GM12878 (cell line): ENCODE results near the gene FNDC3A. TPM values are rescaled to one million over a fixed set of nuclear protein-coding genes. Genes with fewer than 3 reads are reported as not detected.

Experiments used
- ATAC-seq: fragments of 200-7000 bp; cut with Tn5 transposase; 3 replicates; pipeline ENCODE4 v1.9.1; 2020; ENCODE audit warnings: mild to moderate bottlenecking, moderate library complexity
- BruUV-seq: library from RNA; stranded (reverse); fragments of 400-500 nt; replicated peaks from 2 replicates; lab custom pipeline; 2021; lab: Mats Ljungman, UMichigan
- CTCF ChIA-PET: fragments of 300-600 bp; sonication (Branson Sonifier 250); formaldehyde crosslinking; extraction: SDS; loops from one replicate; lab custom pipeline; 2021; ENCODE audit warnings: inconsistent platforms; lab: Yijun Ruan, JAX
- POLR2A ChIA-PET: fragments of 350-600 bp; formaldehyde crosslinking; extraction: SDS; loops from one replicate; lab custom pipeline; 2021; ENCODE audit warnings: inconsistent platforms; lab: Charles Lee
- RAD21 ChIA-PET: fragments of 300-600 bp; sonication (Branson Sonifier 250); formaldehyde crosslinking; loops from one replicate; lab custom pipeline; 2023; ENCODE audit warnings: antibody characterized with exemption; ENCODE audit not compliant: unreplicated experiment; lab: Charles Lee
- SMC1A ChIA-PET: fragments of 300-600 bp; sonication (Branson Sonifier 250); formaldehyde crosslinking; loops from one replicate; lab custom pipeline; 2023; ENCODE audit not compliant: unreplicated experiment, uncharacterized antibody; lab: Charles Lee
- DNase-seq: peaks from one replicate; pipeline ENCODE4 v3.0.0-alpha.2; 2011; ENCODE audit warnings: low read depth, low spot score
- FAIRE-seq: peaks from 3 replicates; lab custom pipeline; 2011; peaks lifted over from hg19 to GRCh38; lab: Jason Lieb, UNC
- H2AFZ ChIP-seq: 2 replicates; pipeline ENCODE4 v1.6.0; 2011; ENCODE audit warnings: low read depth, low read length, control low read depth; ENCODE audit not compliant: control insufficient read depth
- H3K27ac ChIP-seq: 2 replicates; pipeline ENCODE4 v1.5.1; 2011; ENCODE audit warnings: control low read depth; ENCODE audit not compliant: control insufficient read depth, insufficient read depth
- H3K27me3 ChIP-seq, 2 experiments: replicated peaks in 1 of 2; 2 replicates each; pipeline versions ENCODE4 v1.6.0 to v1.6.1; 2011; ENCODE audit warnings: low read length in 1 of 2; ENCODE audit not compliant: control insufficient read depth in 2 of 2, insufficient read depth in 2 of 2
- H3K36me3 ChIP-seq, 2 experiments: 2 replicates each; pipeline ENCODE4 v1.5.1; 2011; ENCODE audit warnings: low read length in 1 of 2; ENCODE audit not compliant: control insufficient read depth in 2 of 2, insufficient read depth in 2 of 2
- H3K4me1 ChIP-seq: 2 replicates; pipeline ENCODE4 v1.6.1; 2011; ENCODE audit warnings: mild to moderate bottlenecking, low read length, moderate library complexity, mixed read lengths; ENCODE audit not compliant: control insufficient read depth, insufficient read depth
- H3K4me2 ChIP-seq: 2 replicates; pipeline ENCODE4 v1.6.0; 2011; ENCODE audit warnings: control low read depth; ENCODE audit not compliant: control insufficient read depth, insufficient read depth
- H3K4me3 ChIP-seq: fragments of 200-600 bp; sonication (generic); 2 replicates; pipeline ENCODE4 v1.5.1; 2016
- H3K79me2 ChIP-seq: 2 replicates; pipeline ENCODE4 v1.6.0; 2011; ENCODE audit warnings: low read length; ENCODE audit not compliant: control insufficient read depth, insufficient read depth
- H3K9ac ChIP-seq: 2 replicates; pipeline ENCODE4 v1.8.0; 2011; ENCODE audit warnings: low read length, control low read depth, mixed read lengths; ENCODE audit not compliant: control insufficient read depth, insufficient read depth
- H3K9me3 ChIP-seq: replicated peaks from 3 replicates; pipeline ENCODE4 v1.5.1; 2011; ENCODE audit warnings: mild to moderate bottlenecking, low read length; ENCODE audit not compliant: control insufficient read depth, insufficient read depth
- H4K20me1 ChIP-seq: 2 replicates; pipeline ENCODE4 v1.6.0; 2011; ENCODE audit not compliant: control insufficient read depth, insufficient read depth
- BACH1 ChIP-seq: fragments of 450-650 bp; IDR thresholded peaks from 2 replicates; pipeline ENCODE4 v1.6.1; 2017; ENCODE audit warnings: mild to moderate bottlenecking, borderline replicate concordance
- CREB1 ChIP-seq: IDR thresholded peaks from 2 replicates; pipeline ENCODE4 v1.6.1; 2012; ENCODE audit warnings: low read depth, mild to moderate bottlenecking, inconsistent platforms
- ELK1 ChIP-seq: IDR thresholded peaks from 2 replicates; pipeline ENCODE4 v1.6.1; 2012; ENCODE audit warnings: low read depth, low read length, improper control_type of control experiment
- ETV6 ChIP-seq, 2 experiments: fragments of 450-650 bp in 1 of 2; IDR thresholded peaks in 1 of 2; conservative IDR thresholded peaks in 1 of 2; 2 replicates each; pipeline ENCODE4 v1.6.1; 2014; ENCODE audit warnings: antibody characterized with exemption in 1 of 2, borderline replicate concordance in 1 of 2, low read depth in 1 of 2, mild to moderate bottlenecking in 1 of 2, moderate library complexity in 1 of 2
- NFXL1 ChIP-seq: fragments of 450-650 bp; IDR thresholded peaks from 2 replicates; pipeline ENCODE4 v1.6.1; 2017; ENCODE audit warnings: antibody characterized with exemption, mild to moderate bottlenecking, borderline replicate concordance
- PAX5 ChIP-seq: IDR thresholded peaks from 2 replicates; pipeline ENCODE4 v1.6.1; 2011; ENCODE audit warnings: low read depth, low read length, borderline replicate concordance
- PKNOX1 ChIP-seq: fragments of 450-650 bp; IDR thresholded peaks from 2 replicates; pipeline ENCODE4 v1.6.1; 2016; ENCODE audit warnings: mild to moderate bottlenecking
- RELB ChIP-seq: fragments of 450-650 bp; IDR thresholded peaks from 2 replicates; pipeline ENCODE4 v1.6.1; 2017; ENCODE audit warnings: low read depth, mild to moderate bottlenecking, moderate library complexity
- SMAD5 ChIP-seq: IDR thresholded peaks from 2 replicates; pipeline ENCODE4 v1.6.1; 2016; ENCODE audit warnings: antibody characterized with exemption, low read depth
- SMC3 ChIP-seq: IDR thresholded peaks from 2 replicates; pipeline ENCODE4 v1.6.1; 2011; ENCODE audit warnings: low read length, improper control_type of control experiment, borderline replicate concordance
- SPI1 ChIP-seq: IDR thresholded peaks from 2 replicates; pipeline ENCODE4 v1.6.1; 2011; ENCODE audit warnings: low read depth, mild to moderate bottlenecking, low read length, moderate library complexity, borderline replicate concordance; ENCODE audit not compliant: insufficient read depth
- SRF ChIP-seq, 2 experiments: IDR thresholded peaks; 2 replicates each; pipeline ENCODE4 v1.6.1; 2011; ENCODE audit warnings: low read depth in 2 of 2, low read length in 2 of 2, mild to moderate bottlenecking in 1 of 2, moderate library complexity in 1 of 2
- TCF12 ChIP-seq: IDR thresholded peaks from 2 replicates; pipeline ENCODE4 v1.6.1; 2011; ENCODE audit warnings: low read depth, mild to moderate bottlenecking, low read length
- WRNIP1 ChIP-seq: IDR thresholded peaks from 2 replicates; pipeline ENCODE4 v1.6.1; 2011; ENCODE audit warnings: low read depth, low read length, improper control_type of control experiment, borderline replicate concordance
- ZNF384 ChIP-seq: IDR thresholded peaks from 2 replicates; pipeline ENCODE4 v1.6.1; 2012; ENCODE audit warnings: low read depth, mild to moderate bottlenecking, low read length, improper control_type of control experiment, borderline replicate concordance
- in situ Hi-C: fragments of 300-500 bp; cut with MboI; formaldehyde crosslinking; loops from 9 replicates; pipeline ENCODE4 v1.14.3; 2018; ENCODE audit warnings: mixed read lengths
- intact Hi-C: fragments of 100-400 bp; cut with micrococcal nuclease; formaldehyde crosslinking; loops from one replicate; pipeline ENCODE4 v1.14.2; 2022; ENCODE audit not compliant: unreplicated experiment
- polyA plus RNA-seq, 11 experiments: library from polyadenylated mRNA; depleted of rRNA in 4 of 11; unstranded in 6 of 11; stranded (reverse) in 5 of 11; fragments of >200 nt; fragmentation: Nextera tagmentation in 4 of 11; fragmentation: Illumina TruSeq in 1 of 11; extraction: Ambion mirVana in 4 of 11; extraction: Trizol in 1 of 11; gene quantifications; 1 replicate in 1 of 11; 2 replicates in 10 of 11; pipeline versions ENCODE4 v1.2.1 to v1.2.3, GENCODE V29; 2011 to 2016; ENCODE audit warnings: inconsistent platforms in 2 of 11, missing spikeins in 2 of 11, low read depth in 1 of 11
- total RNA-seq, 4 experiments: library from RNA; depleted of rRNA in 3 of 4; stranded (reverse); fragments of >200 nt in 3 of 4; fragmentation: Illumina TruSeq in 1 of 4; extraction: Trizol in 1 of 4; gene quantifications; 2 replicates each; pipeline versions ENCODE4 v1.2.1 to v1.2.3, GENCODE V29; 2013 to 2021

The FNDC3A gene
- total and polyA plus RNA-seq, 10 of the 15 experiments (the other 5 are each of a cell fraction or from before 2014, with no cell fraction given): 6.3 to 46.4 (median 22.8) TPM

GRCh38 chr13:49057176-49057575 is 81.5 kb downstream of the FNDC3A start (continued):
- TF ChIP-seq CREB1 (no peak), SRF (IDR thresholded peaks at IDR 0.05; ENCODE audit: low read depth in 2 of 2, low read length in 2 of 2) (no peak), SMC3 (no peak), BACH1 (no peak)

- ChIA-PET SMC1A (interaction anchor here (0.5 to 1.4 kb wide), 3 partner anchors 12 to 214 kb away, joined by 3 to 4 read pairs (median 3); no protein-coding TSS in a partner anchor), POLR2A (no interaction called here), CTCF (interaction anchor here (0.8 to 1.0 kb wide), 2 partner anchors 17 to 40 kb away, joined by 3 to 5 read pairs; no protein-coding TSS in a partner anchor), RAD21 (interaction anchor here (1.1 kb wide), 2 partner anchors 78 to 80 kb away, joined by 3 to 4 read pairs; no protein-coding TSS in a partner anchor)
- no peaks in the 10 kb centered on the region; the same call in 1 of the 3 replicates for H3K9me3 ChIP-seq
- H2AFZ ChIP-seq: no peak overlapping the region
- no peak for TF ChIP-seq WRNIP1
- TF ChIP-seq RELB: no peak
- TF ChIP-seq SPI1: peak; percentile 49
- no peak for TF ChIP-seq ZNF384
- TF ChIP-seq SMAD5: no peak
- no peak for TF ChIP-seq ETV6 (conservative IDR thresholded peaks at IDR 0.05 in 1 of 2, IDR thresholded peaks at IDR 0.05 in 1 of 2; ENCODE audit: borderline replicate concordance in 1 of 2, low read depth in 1 of 2)
- TF ChIP-seq TCF12: no peak
- no peak for TF ChIP-seq NFXL1
- TF ChIP-seq PKNOX1: 0 out of 2 replicates have a peak, but pooled peaks have one; percentile 24
- no peak for TF ChIP-seq PAX5
- no peak for TF ChIP-seq ELK1
- FAIRE-seq (no peak), DNase-seq (no peak), ATAC-seq (peak; percentile 71)
- no peaks in the 10 kb centered on the region for H3K27me3 ChIP-seq
- H4K20me1 ChIP-seq: no peaks in the 10 kb centered on the region
- BruUV-seq: no TSS peak
- H3K9ac ChIP-seq: no peak overlapping the region
- in situ Hi-C loops (no loop called here), intact Hi-C loops (no loop called here)
- peaks cover 3% of the 10 kb centered on the region for H3K79me2 ChIP-seq
- no peak overlapping the region; the same call in 1 of the 2 replicates for H3K27ac ChIP-seq
- H3K4me1 ChIP-seq: peaks cover 9% of the 10 kb centered on the region
- H3K36me3 ChIP-seq: peaks cover 0 to 3% of the 10 kb centered on the region in 2 experiments; a peak in 1 of 4 replicates
- H3K4me3 ChIP-seq: no peak overlapping the region
- H3K4me2 ChIP-seq: no peak overlapping the region
Measured at GRCh38 chr13:49058761-49059160, 83.0 kb downstream of the FNDC3A start.
